Activated T-cell treated with anti-CD3 and anti-CD28 coated beads for 1 hour (primary cell): ENCODE measurements around the gene ZDHHC11B.
"Not testable (repeated sequence)": the region's sequence is repeated elsewhere in the genome, so short reads cannot be mapped to it uniquely, and the experiment has no call there.

ENCODE experiments used
- DNase-seq: peaks from one replicate; pipeline ENCODE4 v3.0.0-alpha.2; 2020; ENCODE audit warnings: low read depth

Gene ZDHHC11B

DNA sequence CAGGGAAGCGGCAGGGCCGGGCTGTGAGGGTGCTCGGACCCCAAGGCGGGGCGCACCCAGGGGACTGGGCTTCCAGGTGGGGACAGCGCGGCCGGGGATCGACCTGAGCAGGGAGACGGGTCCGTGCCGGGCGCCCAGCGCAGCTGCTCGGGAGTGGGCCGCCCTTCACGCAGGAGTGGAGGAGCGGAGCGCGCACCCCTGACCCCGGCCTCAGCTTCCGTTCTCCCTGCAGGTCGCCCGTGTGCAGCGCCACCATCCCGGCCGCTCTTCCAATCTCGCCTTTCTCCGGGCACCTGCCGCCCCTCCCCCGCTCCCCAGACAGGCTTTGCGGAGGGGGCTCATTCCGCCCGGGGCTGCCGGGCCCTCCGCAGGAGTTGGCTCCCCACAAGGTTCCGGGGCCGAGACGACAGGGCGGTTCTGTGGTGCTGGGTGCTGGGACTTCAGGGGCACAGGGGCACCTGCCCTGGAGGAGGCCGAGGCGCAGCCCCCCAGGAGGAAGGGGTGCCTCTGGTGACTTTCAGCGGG is 714 bp upstream of the ZDHHC11B start:
- DNase-seq, result not testable (repeated sequence)

DNA sequence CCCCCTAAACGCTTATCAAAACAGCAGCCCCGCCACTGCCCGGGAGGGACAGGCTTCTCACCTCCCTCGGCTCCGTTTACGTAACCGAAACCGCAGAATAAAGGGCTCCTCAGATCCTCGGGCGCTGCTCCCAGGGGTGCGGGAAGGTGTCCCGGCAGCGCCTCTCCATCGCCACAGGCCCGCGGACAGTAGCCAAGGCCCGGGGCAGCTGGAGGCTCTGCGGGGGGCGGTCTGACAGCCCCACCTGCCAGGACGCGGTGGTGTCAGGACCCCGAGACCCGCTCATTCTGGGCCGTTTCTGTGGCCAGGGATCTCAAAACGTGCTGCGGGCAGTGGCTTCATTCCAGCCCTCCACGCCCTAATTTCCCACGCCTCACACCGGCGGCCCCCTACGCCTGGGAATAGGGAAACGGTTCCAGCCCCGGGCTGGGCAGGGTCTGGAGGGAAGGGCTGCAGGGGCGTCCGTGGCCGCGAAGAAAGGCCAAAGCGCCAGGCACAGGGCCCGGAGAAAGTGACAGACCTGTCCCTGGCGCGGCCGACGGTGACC is 575 bp downstream of the ZDHHC11B start:
- DNase-seq, result not testable (repeated sequence)

DNA sequence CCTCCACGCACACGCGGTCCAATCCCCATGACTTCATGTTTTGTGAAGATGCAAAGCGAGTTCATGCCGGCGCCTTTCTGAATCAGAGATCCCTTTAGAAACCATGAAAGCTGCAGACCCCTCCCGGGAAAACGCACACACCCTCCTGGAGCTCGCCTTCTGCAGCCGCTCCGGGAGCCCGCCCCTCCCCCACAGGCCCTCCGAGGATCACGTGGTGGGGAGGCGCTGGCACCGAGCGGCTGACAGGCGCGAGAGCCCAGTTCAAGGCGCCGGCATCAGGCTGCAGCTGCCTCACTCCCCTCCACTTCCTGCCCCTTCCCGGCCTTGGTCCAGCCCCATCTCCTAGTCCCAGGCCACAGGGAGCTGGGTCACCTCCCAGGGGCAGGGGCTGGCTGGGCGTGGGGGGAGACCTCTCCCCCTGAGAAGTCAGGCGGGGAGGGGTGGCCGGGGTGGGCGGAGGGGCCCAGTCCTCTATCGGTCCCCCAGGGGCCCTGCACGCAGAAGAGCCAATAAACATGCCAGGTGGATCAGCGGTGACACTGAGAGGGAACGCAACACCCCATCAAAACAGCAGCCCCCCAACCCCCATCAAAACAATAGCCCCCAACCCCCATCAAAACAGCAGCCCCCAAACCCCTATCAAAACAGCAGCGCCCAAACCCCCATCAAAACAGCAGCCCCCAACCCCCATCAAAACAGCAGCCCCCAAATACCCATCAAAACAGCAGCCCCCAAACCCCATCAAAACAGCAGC is 1.3 kb downstream of the ZDHHC11B start:
- not testable (repeated sequence) for DNase-seq

DNA sequence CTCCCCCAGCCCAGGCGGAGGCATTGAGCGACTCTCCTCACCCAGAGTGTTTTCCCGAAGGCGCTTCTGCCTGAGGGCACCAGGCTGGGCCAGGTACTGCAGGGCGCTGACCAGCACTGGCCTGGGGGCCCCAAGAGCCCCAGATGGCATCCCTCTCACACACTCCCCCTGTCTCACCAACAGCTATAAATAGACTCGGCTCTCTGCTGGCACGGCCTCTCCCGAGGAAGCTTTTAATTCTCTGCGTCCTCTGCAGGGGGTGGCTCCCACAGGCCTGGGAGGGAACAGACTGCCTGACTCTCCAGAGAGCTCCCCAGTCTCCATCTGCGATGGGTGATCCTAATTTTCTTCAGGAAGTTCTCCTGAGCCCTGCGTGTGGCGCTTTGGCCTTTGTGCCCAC is 2.2 kb downstream of the ZDHHC11B start:
- DNase-seq, result not testable (repeated sequence)

GRCh38 chr5:780571-780970 is 4.0 kb downstream of the ZDHHC11B start:
- DNase-seq, result not testable (repeated sequence)

GRCh38 chr5:778967-779366 is 5.6 kb downstream of the ZDHHC11B start:
- DNase-seq, result not testable (repeated sequence)

DNA sequence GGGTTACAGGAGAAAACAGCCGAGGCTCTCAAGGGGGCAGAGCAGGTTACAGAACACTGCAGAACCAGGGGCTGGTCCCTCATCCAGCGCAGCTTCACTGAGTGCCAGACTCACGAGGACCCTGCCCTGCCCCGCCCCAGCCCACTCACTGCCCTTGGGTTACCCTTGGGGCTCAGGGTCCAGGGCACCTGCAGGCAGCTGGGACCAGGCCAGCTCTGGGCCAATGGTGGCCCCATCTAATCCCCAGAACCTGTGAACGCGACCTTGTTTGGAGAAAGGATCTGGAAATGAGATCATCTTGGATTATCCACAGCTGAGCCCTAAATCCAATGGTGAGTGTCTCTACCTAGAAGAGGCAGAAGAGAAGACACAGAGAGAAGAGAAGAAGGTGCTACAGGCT is 6.1 kb downstream of the ZDHHC11B start:
- DNase-seq, result not testable (repeated sequence)

- DNase-seq, result no peak
These were observed 6.8 kb downstream of the ZDHHC11B start for GRCh38 chr5:777756-778161.

DNA sequence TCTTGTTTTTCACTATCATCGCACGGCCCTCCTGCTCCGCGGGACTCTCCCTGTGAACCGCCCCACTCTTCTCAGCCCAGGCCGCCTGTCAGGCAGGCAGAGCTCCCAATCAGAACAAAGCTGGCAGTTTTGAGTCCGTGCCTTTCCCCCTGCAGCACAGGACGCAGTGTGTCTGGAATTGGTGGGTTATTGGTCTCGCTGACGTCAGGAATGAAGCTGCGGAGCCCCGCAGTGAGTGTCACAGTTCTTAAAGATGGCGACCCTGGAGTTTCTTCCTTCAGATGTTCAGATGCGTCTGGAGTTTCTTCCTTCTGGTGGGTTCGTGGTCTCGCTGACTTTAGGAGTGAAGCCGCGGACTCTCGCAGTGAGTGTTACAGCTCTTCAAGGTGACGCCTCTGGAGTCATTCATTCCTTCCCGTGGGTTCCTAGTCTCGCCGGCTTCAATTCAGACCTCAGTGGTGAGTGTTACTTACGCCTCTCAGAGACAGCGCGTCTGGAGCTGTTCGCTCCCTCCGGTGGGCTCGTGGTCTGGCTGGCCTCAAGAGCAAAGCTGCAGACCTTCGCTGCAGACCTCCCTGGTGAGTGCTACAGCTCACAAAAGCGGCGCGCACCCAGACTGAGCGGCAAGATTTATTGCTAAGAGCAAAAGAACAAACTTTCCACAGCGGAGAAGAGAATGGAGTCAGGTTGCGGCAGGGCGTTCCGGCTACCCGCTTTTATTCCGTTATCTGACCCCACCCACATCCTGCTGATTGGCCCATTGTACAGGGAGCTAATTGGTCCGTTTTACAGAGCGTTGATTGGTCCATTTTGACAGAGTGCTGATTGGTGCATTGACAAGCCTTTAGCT is 7.4 kb downstream of the ZDHHC11B start:
- DNase-seq, result no peak

GRCh38 chr5:775961-776861 is 8.3 kb downstream of the ZDHHC11B start:
- no peak for DNase-seq

DNA sequence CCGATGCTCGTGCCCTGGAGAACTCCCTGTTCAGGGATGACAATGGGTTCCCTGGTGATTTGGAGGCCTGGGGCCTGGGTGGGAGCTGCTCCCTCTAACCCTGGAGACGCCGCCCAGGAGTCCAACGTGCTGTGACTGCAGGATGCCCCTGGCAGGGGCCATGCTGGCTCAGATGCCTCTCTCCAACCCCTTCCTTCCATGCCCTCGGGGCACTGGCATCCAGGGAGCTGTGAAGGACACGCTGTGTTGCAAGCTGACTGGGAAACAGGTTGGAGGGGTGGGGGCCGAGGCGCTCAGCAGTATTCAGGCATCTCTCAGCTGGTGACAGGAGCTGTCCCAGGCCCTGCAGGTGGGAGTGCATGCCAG is 9.0 kb downstream of the ZDHHC11B start:
- DNase-seq, result not testable (repeated sequence)

GRCh38 chr5:774854-775505 is 9.5 kb downstream of the ZDHHC11B start:
- not testable (repeated sequence) for DNase-seq

GRCh38 chr5:774304-774703 is 10.2 kb downstream of the ZDHHC11B start:
- not testable (repeated sequence) for DNase-seq

- DNase-seq, result no peak
These were observed 10.8 kb downstream of the ZDHHC11B start for GRCh38 chr5:773517-774264.

GRCh38 chr5:772931-773330 is 11.6 kb downstream of the ZDHHC11B start:
- not testable (repeated sequence) for DNase-seq

GRCh38 chr5:772547-772890 is 12.0 kb downstream of the ZDHHC11B start:
- DNase-seq, result not testable (repeated sequence)

DNA sequence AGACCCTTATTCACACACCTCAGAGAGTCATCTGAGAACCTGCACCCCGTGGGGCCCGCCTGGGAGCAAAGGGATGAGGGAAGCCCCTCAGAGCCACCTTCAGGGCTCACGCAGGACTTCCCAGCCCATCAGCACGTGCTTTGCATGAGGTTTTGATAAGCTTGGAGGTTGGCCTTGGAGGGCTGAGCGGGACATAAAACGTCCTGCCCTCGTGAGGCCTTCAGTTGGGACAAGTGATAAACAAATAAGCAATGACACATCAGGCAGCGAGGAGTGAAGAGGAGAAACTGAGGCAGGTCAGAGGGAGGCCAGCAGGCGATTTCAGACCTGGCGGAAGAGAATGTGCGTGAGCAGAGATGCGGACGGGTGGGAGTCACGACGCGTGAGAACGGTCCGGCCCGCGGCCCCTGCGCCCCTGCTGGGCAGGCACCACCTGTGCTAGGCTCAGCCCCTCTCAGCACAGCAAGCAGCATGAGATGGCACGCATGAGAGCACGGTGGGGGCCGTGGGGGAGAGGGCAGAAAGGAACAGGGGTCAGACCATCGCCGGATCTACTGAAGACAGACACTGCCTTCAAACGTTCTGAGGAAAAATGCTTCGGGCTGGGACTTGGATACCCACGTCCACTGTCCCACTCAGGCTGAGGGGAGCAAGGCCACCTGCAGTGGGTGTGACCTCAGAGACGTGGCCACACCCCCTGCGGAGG is 12.5 kb downstream of the ZDHHC11B start:
- not testable (repeated sequence) for DNase-seq

DNA sequence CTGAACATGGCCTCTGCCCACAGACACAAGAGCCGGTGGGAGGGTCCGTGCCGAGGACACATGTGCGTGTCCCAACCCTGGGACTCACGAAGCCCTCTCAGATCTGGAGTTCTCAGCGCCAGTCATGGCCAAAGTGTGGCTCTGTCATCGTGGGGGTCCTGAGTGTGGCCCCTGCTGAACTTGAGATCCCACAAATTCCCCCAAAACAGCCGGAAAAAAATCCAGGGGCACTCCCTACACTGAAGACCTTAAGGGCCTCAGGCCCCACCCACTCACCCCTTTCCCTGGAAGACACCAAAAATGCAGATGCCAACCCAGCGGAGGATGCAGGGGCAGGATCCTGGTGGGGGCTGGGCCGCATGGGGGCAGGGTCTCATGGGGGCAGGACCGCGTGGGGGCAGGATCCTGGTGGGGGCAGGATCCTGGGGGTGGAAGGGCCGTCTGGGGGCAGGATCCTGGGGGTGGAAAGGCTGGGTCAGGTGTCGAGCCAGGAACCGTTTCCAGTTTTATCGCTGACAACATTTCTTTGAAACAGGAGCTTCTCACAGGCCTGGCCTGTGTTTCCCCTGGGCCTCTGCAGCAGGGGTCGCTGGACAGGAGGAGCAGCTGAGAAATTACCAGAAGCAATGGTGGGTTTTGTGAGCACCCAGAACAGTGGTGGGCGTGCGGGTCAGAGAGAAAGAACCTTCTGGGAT is 13.3 kb downstream of the ZDHHC11B start:
- not testable (repeated sequence) for DNase-seq

DNA sequence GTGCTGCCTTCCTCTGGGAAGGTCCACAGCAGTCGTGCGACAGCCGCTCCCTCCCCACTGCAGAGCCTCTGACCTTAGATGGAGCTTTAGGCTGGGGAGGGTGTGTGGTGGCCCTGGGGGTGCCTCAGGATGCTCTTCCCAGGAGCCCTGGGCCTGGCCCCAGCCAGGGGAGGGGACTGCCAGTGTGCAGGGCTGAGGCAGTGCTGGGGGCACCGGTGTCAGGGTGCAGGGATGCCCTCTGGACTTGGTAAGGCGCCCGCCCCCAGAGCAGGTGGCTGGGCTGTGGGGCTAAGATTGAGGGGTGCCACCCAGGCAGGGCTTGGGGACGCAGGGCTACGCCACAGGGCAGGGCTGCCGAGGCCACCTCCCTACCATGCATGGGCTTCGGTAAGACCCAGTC is 13.9 kb downstream of the ZDHHC11B start:
- DNase-seq, result not testable (repeated sequence)
